ENCODE measurements around the gene WNT3A.

DNA sequence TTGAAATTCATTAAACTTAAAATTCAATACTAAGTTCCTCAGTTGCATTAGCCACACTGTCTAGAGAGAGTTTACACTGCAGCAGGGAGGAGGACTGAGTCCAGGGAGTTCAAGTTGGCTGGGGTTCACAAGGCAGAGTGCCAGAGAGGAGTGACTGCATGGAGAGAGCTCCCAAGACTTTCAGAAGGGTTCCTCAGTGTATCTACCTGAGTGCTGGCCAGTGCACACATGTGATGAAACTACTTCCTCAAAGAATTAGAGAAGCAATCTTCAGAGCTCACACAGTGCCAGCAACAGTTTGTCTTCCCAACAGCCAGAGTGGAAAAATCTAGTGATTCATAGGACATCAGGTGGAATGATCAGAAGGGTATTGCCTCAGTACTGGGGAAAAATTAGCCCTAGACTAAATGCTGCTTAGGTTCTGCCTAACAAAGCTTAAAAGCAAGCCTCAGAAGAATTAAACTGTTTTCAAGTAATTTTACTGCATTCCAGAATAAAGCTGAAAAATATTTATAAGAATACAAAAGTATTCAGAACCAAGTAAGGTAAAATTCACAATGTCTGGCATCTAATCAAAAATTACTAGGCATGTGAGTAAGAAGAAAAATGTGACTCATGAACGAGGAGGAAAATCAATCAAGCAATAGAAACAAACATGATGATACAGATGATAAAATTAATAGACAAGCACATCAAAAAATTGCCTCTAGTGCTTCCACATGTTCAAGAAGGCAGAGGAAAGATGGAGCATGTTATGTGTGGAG lies 10.4 kb upstream of the WNT3A start:
- TF ChIP-seq, protein P1, sequence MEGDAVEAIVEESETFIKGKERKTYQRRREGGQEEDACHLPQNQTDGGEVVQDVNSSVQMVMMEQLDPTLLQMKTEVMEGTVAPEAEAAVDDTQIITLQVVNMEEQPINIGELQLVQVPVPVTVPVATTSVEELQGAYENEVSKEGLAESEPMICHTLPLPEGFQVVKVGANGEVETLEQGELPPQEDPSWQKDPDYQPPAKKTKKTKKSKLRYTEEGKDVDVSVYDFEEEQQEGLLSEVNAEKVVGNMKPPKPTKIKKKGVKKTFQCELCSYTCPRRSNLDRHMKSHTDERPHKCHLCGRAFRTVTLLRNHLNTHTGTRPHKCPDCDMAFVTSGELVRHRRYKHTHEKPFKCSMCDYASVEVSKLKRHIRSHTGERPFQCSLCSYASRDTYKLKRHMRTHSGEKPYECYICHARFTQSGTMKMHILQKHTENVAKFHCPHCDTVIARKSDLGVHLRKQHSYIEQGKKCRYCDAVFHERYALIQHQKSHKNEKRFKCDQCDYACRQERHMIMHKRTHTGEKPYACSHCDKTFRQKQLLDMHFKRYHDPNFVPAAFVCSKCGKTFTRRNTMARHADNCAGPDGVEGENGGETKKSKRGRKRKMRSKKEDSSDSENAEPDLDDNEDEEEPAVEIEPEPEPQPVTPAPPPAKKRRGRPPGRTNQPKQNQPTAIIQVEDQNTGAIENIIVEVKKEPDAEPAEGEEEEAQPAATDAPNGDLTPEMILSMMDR (IDR thresholded peaks at IDR 0.05) = no peak
- no peak for TF ChIP-seq POLR2A (IDR thresholded peaks at IDR 0.05)
